MM.1S (cell line): ENCODE data around the gene C16orf46.

Source experiments
- EZH2 ChIP-seq: fragments of 300-600 bp; sonication (generic); optimal IDR thresholded peaks from 2 replicates; pipeline ENCODE3; 2017; ENCODE audit warnings: low read depth, mild to moderate bottlenecking, antibody characterized with exemption, low read length, mixed read lengths
- TF ChIP-seq, protein P1 (sequence below): fragments of 300-600 bp; sonication (generic); IDR thresholded peaks from 2 replicates; pipeline ENCODE4 v1.5.1; 2016; ENCODE audit warnings: antibody characterized with exemption, low read length, mixed read lengths

DNA sequence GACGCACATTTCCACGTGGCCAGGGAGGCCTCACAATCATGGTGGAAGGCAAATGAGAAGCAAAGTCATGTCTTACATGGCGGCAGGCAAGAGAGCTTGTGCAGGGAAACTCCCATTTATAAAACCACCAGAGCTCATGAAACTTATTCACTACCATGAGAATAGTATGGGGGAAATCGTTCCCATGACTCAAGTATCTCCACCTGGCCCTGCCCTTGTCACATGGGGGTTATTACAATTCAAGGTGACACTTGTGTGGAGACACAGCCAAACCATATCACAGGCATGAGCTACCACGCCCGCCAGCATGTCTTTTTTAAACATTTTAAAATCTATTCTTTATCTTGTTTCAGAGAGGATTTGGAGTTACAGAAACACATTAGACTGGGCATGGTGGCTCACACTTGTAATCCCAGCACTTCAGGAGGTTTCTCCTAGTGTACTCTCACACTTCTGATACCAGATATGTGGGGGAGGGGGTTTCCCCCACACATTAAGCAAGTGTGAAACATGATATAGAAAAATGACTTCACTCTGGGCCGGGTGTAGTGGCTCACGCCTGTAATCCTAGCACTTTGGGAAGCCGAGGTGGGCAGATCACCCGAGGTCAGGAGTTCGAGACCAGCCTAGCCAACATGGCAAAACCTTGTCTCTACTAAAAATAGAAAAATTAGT lies 47.0 kb downstream of the C16orf46 start:
- TF ChIP-seq, protein P1, sequence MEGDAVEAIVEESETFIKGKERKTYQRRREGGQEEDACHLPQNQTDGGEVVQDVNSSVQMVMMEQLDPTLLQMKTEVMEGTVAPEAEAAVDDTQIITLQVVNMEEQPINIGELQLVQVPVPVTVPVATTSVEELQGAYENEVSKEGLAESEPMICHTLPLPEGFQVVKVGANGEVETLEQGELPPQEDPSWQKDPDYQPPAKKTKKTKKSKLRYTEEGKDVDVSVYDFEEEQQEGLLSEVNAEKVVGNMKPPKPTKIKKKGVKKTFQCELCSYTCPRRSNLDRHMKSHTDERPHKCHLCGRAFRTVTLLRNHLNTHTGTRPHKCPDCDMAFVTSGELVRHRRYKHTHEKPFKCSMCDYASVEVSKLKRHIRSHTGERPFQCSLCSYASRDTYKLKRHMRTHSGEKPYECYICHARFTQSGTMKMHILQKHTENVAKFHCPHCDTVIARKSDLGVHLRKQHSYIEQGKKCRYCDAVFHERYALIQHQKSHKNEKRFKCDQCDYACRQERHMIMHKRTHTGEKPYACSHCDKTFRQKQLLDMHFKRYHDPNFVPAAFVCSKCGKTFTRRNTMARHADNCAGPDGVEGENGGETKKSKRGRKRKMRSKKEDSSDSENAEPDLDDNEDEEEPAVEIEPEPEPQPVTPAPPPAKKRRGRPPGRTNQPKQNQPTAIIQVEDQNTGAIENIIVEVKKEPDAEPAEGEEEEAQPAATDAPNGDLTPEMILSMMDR = no peak
- TF ChIP-seq EZH2 = no peak
